Heart right ventricle (tissue), 16 donors: ENCODE results near the gene ZNF716. TPM values are rescaled to one million over a fixed set of nuclear protein-coding genes. Genes with fewer than 3 reads are reported as not detected.

Experiments
- ATAC-seq, 8 donors: fragments of 200-7000 bp; cut with Tn5 transposase; one replicate each; pipeline ENCODE4 v1.9.1; 2020; ENCODE audit warnings: mild to moderate bottlenecking in 8 of 8, moderate library complexity in 8 of 8, moderate number of reproducible peaks in 1 of 8
- DNase-seq, 2 donors: peaks; one replicate each; pipeline ENCODE4 v3.0.0-alpha.2; 2020
- H3K27ac ChIP-seq, 10 donors: fragments of 200-600 bp; sonication (generic) in 2 of 10; one replicate each; pipeline versions ENCODE4 v1.5.0 to v1.8.0; 2020 to 2022; ENCODE audit warnings: mild to moderate bottlenecking in 3 of 10
- H3K27me3 ChIP-seq, 7 donors: fragments of 200-600 bp; one replicate each; pipeline ENCODE4 v1.8.0; 2021 to 2022; ENCODE audit warnings: mild to moderate bottlenecking in 2 of 7
- H3K36me3 ChIP-seq, 9 donors: fragments of 200-600 bp; sonication (generic) in 1 of 9; one replicate each; pipeline versions ENCODE4 v1.5.0 to v1.8.0; 2020 to 2022; ENCODE audit warnings: mild to moderate bottlenecking in 2 of 9
- H3K4me1 ChIP-seq, 9 donors: fragments of 200-600 bp; sonication (generic) in 1 of 9; one replicate each; pipeline versions ENCODE4 v1.5.0 to v1.8.0; 2020 to 2022; ENCODE audit warnings: mild to moderate bottlenecking in 4 of 9
- H3K4me3 ChIP-seq, 10 donors: fragments of 200-600 bp; sonication (generic) in 2 of 10; one replicate each; pipeline versions ENCODE4 v1.5.0 to v1.8.0; 2020 to 2022; ENCODE audit warnings: mild to moderate bottlenecking in 7 of 10, moderate library complexity in 2 of 10
- H3K9me3 ChIP-seq, 11 donors: fragments of 200-600 bp in 10 of 11; sonication (generic) in 2 of 11; one replicate each; pipeline versions ENCODE4 v1.5.0 to v1.8.0; 2013 to 2022; ENCODE audit warnings: mild to moderate bottlenecking in 2 of 11, control low read depth in 1 of 11, moderate library complexity in 1 of 11
- CTCF ChIP-seq, 9 donors: fragments of 200-600 bp; sonication (generic) in 2 of 9; IDR thresholded peaks; one replicate each; pipeline versions ENCODE4 v1.5.0 to v1.8.0; 2021 to 2022; ENCODE audit warnings: antibody characterized with exemption in 9 of 9, mild to moderate bottlenecking in 5 of 9, moderate library complexity in 1 of 9
- WGBS, 2 donors: extraction: QIAGEN DNeasy Blood & Tissue Kit; methylation state at CpG; one replicate each; pipeline ENCODE4 v1.1.7; 2013; ENCODE audit warnings: inconsistent platforms in 1 of 2; 5-methylcytosine and 5-hydroxymethylcytosine counted together
- intact Hi-C, 10 donors: fragments of 100-400 bp; cut with DNase I; formaldehyde crosslinking; loops; one replicate each; pipeline versions ENCODE4 v1.11.1 to v1.14.2; 2022
- polyA plus RNA-seq, 2 donors: library from polyadenylated mRNA; stranded (reverse); fragments of 200-250 nt; gene quantifications; one replicate each; pipeline ENCODE4 v1.2.3, GENCODE V29; 2013
- total RNA-seq, 10 donors: library from RNA; stranded (reverse); fragmentation: NEBNext Ultra II Directional in 3 of 10; extraction: Animal tissue kit (Norgen Biotek cat#: 25700) in 3 of 10; gene quantifications; one replicate each; pipeline versions ENCODE4 v1.2.1 to v1.2.4, GENCODE V29; 2021 to 2023
- donor health status: Arrhythmogenic right ventricular cardiomyopathy.
- donor health status: ischemic (EF 13 %, LVEDD 7.1; RV severe dilation, severe dysfunction).
- donor health status: healthy with polysubstance abuse.
- donor health status: DM: no; HTN: yes; CAD: no.
- donor health status: DM: no; HTN: no; CAD: no.
- donor health status: ischemic (EF 25% LVEDD 6.9; RV normal size, moderate dysfunction).
- donor health status: ischemic (EF 25% LVEDD 5.7; RV mildly dilated, moderate dysfunction).
- donor health status: healthy.
- donor health status: DM: yes; HTN: yes; CAD: no.
- donor health status: Ischemic cardiomyopathy.
- donor health status: ischemic (EF 35%, LVEDD 5.7; RV mildly dilated, moderate dysfunction).
- donor health status: nonischemic (EF 11% LVEDD 7.7; RV severe dilation, severe dysfunction).
- donor health status: DM: yes; HTN: yes; CAD: no.
- donor health status: PGD.
- donor health status: ischemic (EF 29% LVEDD 5.4; RV normal size, mild dysfunction).
- donor health status: nonischemic (EF 23%, LVEDD 6.1; RV moderate dilation, normal function).

ZNF716 gene
- total and polyA plus RNA-seq, 12 donors, result not detected

GRCh38 chr7:57404343-57404966, 45.5 kb upstream of the ZNF716 start:
- TF ChIP-seq CTCF (IDR thresholded peaks at IDR 0.05), result no peak
- Histone ChIP-seq H3K36me3 (no peaks in the 10 kb centered on the region), H3K9me3 (peaks cover 0 to 56% (median 0%) of the 10 kb centered on the region in 11 donors), H3K4me1 (no peaks in the 10 kb centered on the region), H3K4me3 (peak overlapping the region in 9 of 10 donors; percentile 14 to 61 (median 50)), H3K27ac (peak overlapping the region in 9 of 10 donors; percentile 51 to 81 (median 72)), H3K27me3 (peaks cover 0 to 6% (median 0%) of the 10 kb centered on the region in 7 donors)
- intact Hi-C loops, result loop anchor here in 1 of 10 donors (2.0 kb wide), 1 partner anchor 76 kb away; no protein-coding TSS in a partner anchor
- DNase-seq, result peak; percentile 67 to 75
- WGBS, 2 donors, result 20 to 45% methylated on average over 38 of the region's 38 CpGs
- peak; percentile 89 to 99 (median 97) for ATAC-seq

- Histone ChIP-seq H3K4me1 (no peaks in the 10 kb centered on the region), H3K36me3 (no peaks in the 10 kb centered on the region), H3K9me3 (peaks cover 0 to 56% (median 0%) of the 10 kb centered on the region in 11 donors), H3K4me3 (peak overlapping the region in 8 of 10 donors; percentile 40 to 61 (median 53)), H3K27ac (peak overlapping the region in 4 of 10 donors; percentile 65 to 81 (median 72)), H3K27me3 (peaks cover 0 to 6% (median 0%) of the 10 kb centered on the region in 7 donors)
- DNase-seq, result no peak
- peak in 7 of 8 donors; percentile 4 to 54 (median 27) for ATAC-seq
- intact Hi-C loops, result loop anchor here in 1 of 10 donors (2.0 kb wide), 1 partner anchor 76 kb away; no protein-coding TSS in a partner anchor
- TF ChIP-seq CTCF (IDR thresholded peaks at IDR 0.05), result no peak
- WGBS, 2 donors, result 28 to 55% methylated on average over 24 of the region's 24 CpGs
Measured at GRCh38 chr7:57404967-57405421, 45.0 kb upstream of the ZNF716 start.

- Histone ChIP-seq H3K9me3 (peaks cover 0 to 55% (median 0%) of the 10 kb centered on the region in 11 donors), H3K36me3 (no peaks in the 10 kb centered on the region), H3K27ac (no peak overlapping the region), H3K27me3 (peaks cover 0 to 3% (median 0%) of the 10 kb centered on the region in 7 donors), H3K4me3 (no peak overlapping the region), H3K4me1 (no peaks in the 10 kb centered on the region)
- intact Hi-C loops, result no loop called here
- no peak for TF ChIP-seq CTCF (IDR thresholded peaks at IDR 0.05)
- no peak for DNase-seq
- no peak for ATAC-seq
- 63 to 70% methylated on average over 7 of the region's 7 CpGs for WGBS, 2 donors
Measured at GRCh38 chr7:57407125-57407524, 42.9 kb upstream of the ZNF716 start.

DNA sequence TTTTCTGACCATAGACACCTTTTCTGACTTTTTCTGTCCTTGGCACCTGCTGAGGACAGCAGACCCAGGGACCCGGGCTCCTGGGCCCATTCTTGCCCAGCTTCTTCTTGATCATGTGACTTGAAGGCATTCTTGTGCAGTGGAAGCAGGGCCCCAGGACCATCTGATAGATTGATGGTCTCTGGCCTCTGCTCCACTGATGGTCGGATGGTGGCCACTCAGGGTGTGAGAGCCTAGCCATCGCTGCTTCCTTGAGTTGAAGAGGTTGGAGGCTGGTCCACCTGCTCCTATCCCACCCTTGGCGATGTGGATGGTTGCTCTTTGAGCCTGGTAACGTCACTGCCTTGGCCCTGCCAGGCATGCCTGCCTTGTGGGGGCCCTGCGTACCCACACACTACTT, 37.8 kb upstream of the ZNF716 start:
- no peaks in the 10 kb centered on the region for H3K4me1 ChIP-seq
- H3K27ac ChIP-seq, result no peak overlapping the region
- H3K4me3 ChIP-seq, result no peak overlapping the region
- peaks cover 0 to 3% (median 0%) of the 10 kb centered on the region in 7 donors for H3K27me3 ChIP-seq
- DNase-seq (no peak), ATAC-seq (no peak)
- no peaks in the 10 kb centered on the region for H3K36me3 ChIP-seq
- intact Hi-C loops, result no loop called here
- 46 to 69% methylated on average over 5 to 6 of the region's 6 CpGs for WGBS, 2 donors
- no peak for TF ChIP-seq CTCF (IDR thresholded peaks at IDR 0.05)
- H3K9me3 ChIP-seq, result peaks cover 0 to 47% (median 0%) of the 10 kb centered on the region in 11 donors
